PFSK-1 (cell line): Measurements from ENCODE around the gene GNS.

Experiments used
- FOXP2 ChIP-seq: optimal IDR thresholded peaks from 2 replicates; pipeline ENCODE3; 2011; ENCODE audit warnings: borderline replicate concordance, control low read depth, inconsistent platforms; ENCODE audit not compliant: insufficient read depth; ENCODE audit errors: extremely low read length, extremely low read depth
- POLR2AphosphoS5 ChIP-seq: IDR thresholded peaks from 2 replicates; pipeline ENCODE4 v1.6.1; 2012; ENCODE audit warnings: low read depth, mild to moderate bottlenecking, control low read depth, low read length, moderate library complexity
- REST ChIP-seq, 2 experiments: IDR thresholded peaks; 2 replicates each; pipeline versions ENCODE4 v1.6.1 to v1.8.0; 2011 to 2012; ENCODE audit warnings: low read depth in 2 of 2, low read length in 2 of 2, control low read depth in 1 of 2, inconsistent platforms in 1 of 2, mild to moderate bottlenecking in 1 of 2, moderate library complexity in 1 of 2; ENCODE audit not compliant: insufficient read depth in 1 of 2
- SIN3A ChIP-seq: IDR thresholded peaks from 2 replicates; pipeline ENCODE4 v1.6.1; 2012; ENCODE audit warnings: mild to moderate bottlenecking, low read length, moderate library complexity, borderline replicate concordance; ENCODE audit not compliant: insufficient read depth
- TAF1 ChIP-seq: IDR thresholded peaks from 2 replicates; pipeline ENCODE4 v1.6.1; 2012; ENCODE audit warnings: low read length, control low read depth, borderline replicate concordance; ENCODE audit not compliant: insufficient read depth

GNS gene

GRCh38 chr12:64707362-64707761 lies 51.8 kb downstream of the GNS start:
- no peak for TF ChIP-seq FOXP2
- no peak for TF ChIP-seq POLR2AphosphoS5
- no peak for TF ChIP-seq REST (IDR thresholded peaks at IDR 0.05; ENCODE audit: insufficient read depth in 1 of 2, low read depth in 2 of 2, low read length in 2 of 2)

- no peak for TF ChIP-seq FOXP2
- TF ChIP-seq TAF1: no peak
- no peak for TF ChIP-seq REST (IDR thresholded peaks at IDR 0.05; ENCODE audit: insufficient read depth in 1 of 2, low read depth in 2 of 2, low read length in 2 of 2)
- TF ChIP-seq SIN3A: no peak
- TF ChIP-seq POLR2AphosphoS5: no peak
These were observed 52.3 kb downstream of the GNS start for GRCh38 chr12:64706857-64707256.

GRCh38 chr12:64706306-64706705 lies 52.9 kb downstream of the GNS start:
- TF ChIP-seq TAF1 (no peak), POLR2AphosphoS5 (no peak), REST (IDR thresholded peaks at IDR 0.05; ENCODE audit: insufficient read depth in 1 of 2, low read depth in 2 of 2, low read length in 2 of 2) (0 out of 4 replicates have a peak, but pooled peaks of 1 of the 2 experiments have one; percentile 40), FOXP2 (no peak), SIN3A (no peak)

GRCh38 chr12:64701283-64701682 lies 57.9 kb downstream of the GNS start:
- TF ChIP-seq FOXP2 (no peak), POLR2AphosphoS5 (no peak), REST (IDR thresholded peaks at IDR 0.05; ENCODE audit: insufficient read depth in 1 of 2, low read depth in 2 of 2, low read length in 2 of 2) (no peak), TAF1 (no peak), SIN3A (no peak)

- TF ChIP-seq REST (IDR thresholded peaks at IDR 0.05; ENCODE audit: insufficient read depth in 1 of 2, low read depth in 2 of 2, low read length in 2 of 2) (no peak), TAF1 (no peak)
These were observed 58.7 kb downstream of the GNS start for GRCh38 chr12:64700532-64700931.
